Activated CD8-positive, alpha-beta memory T cell treated with anti-CD3 and anti-CD28 coated beads, Interleukin-2, amount 10 ng/mL, durations not matched to agents 7 days and 5 days (primary cell): ENCODE results near the gene SETDB1. TPM values are rescaled to one million over a fixed set of nuclear protein-coding genes. Genes with fewer than 3 reads are reported as not detected.

ENCODE experiments used
- ATAC-seq: fragments of 150-1000 bp; cut with Tn5 transposase; one replicate; pipeline ENCODE4 v1.10.0; 2021; ENCODE audit warnings: moderate library complexity
- CTCF ChIA-PET: fragments of 350-600 bp; sonication (Branson Sonifier 250); formaldehyde crosslinking; loops from one replicate; lab custom pipeline; 2021; ENCODE audit warnings: antibody characterized with exemption; lab: Charles Lee
- DNase-seq: peaks from one replicate; pipeline ENCODE4 v3.0.0-alpha.2; 2020
- H3K27ac Mint-ChIP-seq: one replicate; pipeline ENCODE4 v1.8.0; 2021; ENCODE audit warnings: mild to moderate bottlenecking, mixed read lengths
- H3K27me3 Mint-ChIP-seq: one replicate; pipeline ENCODE4 v1.8.0; 2021; ENCODE audit warnings: mixed read lengths
- H3K36me3 Mint-ChIP-seq: one replicate; pipeline ENCODE4 v1.8.0; 2021; ENCODE audit warnings: mild to moderate bottlenecking, mixed read lengths
- H3K4me1 Mint-ChIP-seq: one replicate; pipeline ENCODE4 v1.8.0; 2021; ENCODE audit warnings: mixed read lengths
- H3K4me3 Mint-ChIP-seq: one replicate; pipeline ENCODE4 v1.8.0; 2021; ENCODE audit warnings: mild to moderate bottlenecking, moderate library complexity, mixed read lengths
- H3K9me3 Mint-ChIP-seq: one replicate; pipeline ENCODE4 v1.8.0; 2022; ENCODE audit warnings: low read depth, mixed read lengths
- total RNA-seq, 2 experiments: library from RNA; stranded (reverse); gene quantifications; one replicate each; pipeline ENCODE4 v1.2.3, GENCODE V29; 2021

SETDB1 gene
- total RNA-seq, 2 experiments from 2014 or later = 61.5 to 67.6 TPM

- CTCF ChIA-PET = interaction anchor here (2.7 to 3.1 kb wide), 2 partner anchors 8 to 24 kb away, joined by 11 to 18 read pairs; no protein-coding TSS in a partner anchor
- no peak for ATAC-seq
- H3K9me3 Mint-ChIP-seq = no peaks in the 10 kb centered on the region
- H3K4me1 Mint-ChIP-seq = peaks cover 48% of the 10 kb centered on the region
- peak overlapping the region; percentile 80 for H3K27ac Mint-ChIP-seq
- DNase-seq = no peak
- no peaks in the 10 kb centered on the region for H3K27me3 Mint-ChIP-seq
- peaks cover 21% of the 10 kb centered on the region for H3K36me3 Mint-ChIP-seq
- H3K4me3 Mint-ChIP-seq = peak overlapping the region; percentile 88
These were observed 45.6 kb downstream of the SETDB1 start for GRCh38 chr1:150971583-150972416.

- H3K4me3 Mint-ChIP-seq = peak overlapping the region; percentile 88
- peaks cover 55% of the 10 kb centered on the region for H3K4me1 Mint-ChIP-seq
- no peak for DNase-seq
- ATAC-seq = no peak
- peaks cover 15% of the 10 kb centered on the region for H3K36me3 Mint-ChIP-seq
- H3K27me3 Mint-ChIP-seq = no peaks in the 10 kb centered on the region
- H3K9me3 Mint-ChIP-seq = no peaks in the 10 kb centered on the region
- CTCF ChIA-PET = interaction anchor here (0.6 to 3.1 kb wide), 5 partner anchors 7 to 412 kb away, joined by 3 to 18 read pairs (median 6); partner anchors contain the start of gene MINDY1
- H3K27ac Mint-ChIP-seq = peak overlapping the region; percentile 80
These were observed 46.3 kb downstream of the SETDB1 start for GRCh38 chr1:150972417-150972940.

GRCh38 chr1:150973258-150973835 is 47.2 kb downstream of the SETDB1 start:
- CTCF ChIA-PET = interaction anchor here (0.7 to 2.6 kb wide), 16 partner anchors 8 to 462 kb away, joined by 3 to 9 read pairs (median 3); partner anchors contain the start of gene MINDY1
- DNase-seq (peak; percentile 60), ATAC-seq (peak; percentile 5)
- Mint-ChIP-seq H3K36me3 (peaks cover 7% of the 10 kb centered on the region), H3K27ac (peak overlapping the region; percentile 80), H3K4me3 (peak overlapping the region; percentile 88), H3K9me3 (no peaks in the 10 kb centered on the region), H3K4me1 (peaks cover 57% of the 10 kb centered on the region), H3K27me3 (no peaks in the 10 kb centered on the region)

GRCh38 chr1:150973836-150974579 is 47.8 kb downstream of the SETDB1 start:
- DNase-seq (peak; percentile 62), ATAC-seq (peak; percentile 54)
- H3K9me3 Mint-ChIP-seq = no peaks in the 10 kb centered on the region
- peaks cover 3% of the 10 kb centered on the region for H3K36me3 Mint-ChIP-seq
- CTCF ChIA-PET = interaction anchor here (0.7 to 2.6 kb wide), 15 partner anchors 8 to 463 kb away, joined by 3 to 9 read pairs (median 3); no protein-coding TSS in a partner anchor
- peak overlapping the region; percentile 88 for H3K4me3 Mint-ChIP-seq
- H3K27ac Mint-ChIP-seq = peak overlapping the region; percentile 80
- peaks cover 61% of the 10 kb centered on the region for H3K4me1 Mint-ChIP-seq
- H3K27me3 Mint-ChIP-seq = no peaks in the 10 kb centered on the region

- Mint-ChIP-seq H3K27ac (peak within 1 kb of the TSS; percentile 80), H3K36me3 (peaks cover 3% of the 10 kb centered on the region), H3K27me3 (no peaks in the 10 kb centered on the region), H3K9me3 (no peaks in the 10 kb centered on the region), H3K4me1 (peaks cover 64% of the 10 kb centered on the region), H3K4me3 (peak within 1 kb of the TSS; percentile 88)
- CTCF ChIA-PET = interaction anchor here (1.1 to 2.6 kb wide), 7 partner anchors 9 to 415 kb away, joined by 3 to 9 read pairs (median 3); partner anchors contain the start of gene MINDY1
- ATAC-seq (peak; percentile 62), DNase-seq (peak; percentile 80)
These were observed 48.7 kb downstream of the SETDB1 start, which contains the start of gene CERS2 for GRCh38 chr1:150974580-150975478. CERS2 (minus strand) TSS chr1:150974835; CDS start chr1:150969090, 5,745 bp downstream.

- CTCF ChIA-PET = interaction anchor here (0.9 to 8.1 kb wide), 7 partner anchors 20 to 415 kb away, joined by 3 to 104 read pairs (median 4); partner anchors contain the start of genes MINDY1 and TNFAIP8L2
- Mint-ChIP-seq H3K9me3 (no peaks in the 10 kb centered on the region), H3K36me3 (no peaks in the 10 kb centered on the region), H3K27me3 (no peaks in the 10 kb centered on the region), H3K4me3 (no peak overlapping the region), H3K27ac (no peak overlapping the region), H3K4me1 (peaks cover 51% of the 10 kb centered on the region)
- no peak for ATAC-seq
- DNase-seq = no peak
These were observed 50.2 kb downstream of the SETDB1 start for GRCh38 chr1:150976401-150976821.

GRCh38 chr1:150976879-150977694 is 50.9 kb downstream of the SETDB1 start:
- no peaks in the 10 kb centered on the region for H3K27me3 Mint-ChIP-seq
- no peaks in the 10 kb centered on the region for H3K36me3 Mint-ChIP-seq
- peak overlapping the region; percentile 3 for H3K4me3 Mint-ChIP-seq
- ATAC-seq (no peak), DNase-seq (peak; percentile 77)
- H3K4me1 Mint-ChIP-seq = peaks cover 44% of the 10 kb centered on the region
- CTCF ChIA-PET = interaction anchor here (0.9 to 8.1 kb wide), 9 partner anchors 11 to 417 kb away, joined by 3 to 104 read pairs (median 4); partner anchors contain the start of gene TNFAIP8L2
- H3K9me3 Mint-ChIP-seq = no peaks in the 10 kb centered on the region
- H3K27ac Mint-ChIP-seq = peak overlapping the region; percentile 38

- DNase-seq = peak; percentile 92
- peaks cover 30% of the 10 kb centered on the region for H3K4me1 Mint-ChIP-seq
- H3K4me3 Mint-ChIP-seq = peak overlapping the region; percentile 30
- H3K27me3 Mint-ChIP-seq = no peaks in the 10 kb centered on the region
- H3K27ac Mint-ChIP-seq = peak overlapping the region; percentile 34
- no peaks in the 10 kb centered on the region for H3K9me3 Mint-ChIP-seq
- CTCF ChIA-PET = interaction anchor here (0.6 to 8.1 kb wide), 20 partner anchors 9 to 900 kb away, joined by 3 to 104 read pairs (median 4); partner anchors contain the start of genes ENSA, GOLPH3L and MINDY1
- H3K36me3 Mint-ChIP-seq = no peaks in the 10 kb centered on the region
- peak; percentile 70 for ATAC-seq
These were observed 53.2 kb downstream of the SETDB1 start for GRCh38 chr1:150979092-150980056.

GRCh38 chr1:150981177-150981804 is 55.1 kb downstream of the SETDB1 start:
- CTCF ChIA-PET = interaction anchor here (0.7 to 8.1 kb wide), 7 partner anchors 9 to 413 kb away, joined by 3 to 104 read pairs (median 3); partner anchors contain the start of genes GABPB2, MINDY1 and TNFAIP8L2
- Mint-ChIP-seq H3K36me3 (no peaks in the 10 kb centered on the region), H3K9me3 (no peaks in the 10 kb centered on the region), H3K4me1 (peaks cover 22% of the 10 kb centered on the region), H3K27ac (no peak overlapping the region), H3K27me3 (no peaks in the 10 kb centered on the region), H3K4me3 (no peak overlapping the region)
- ATAC-seq (no peak), DNase-seq (no peak)
